GM21515 (cell line): ENCODE measurements around the gene SLITRK5.

Source experiments
- ATAC-seq: cut with Tn5 transposase; IDR thresholded peaks from one replicate; pipeline ENCODE4 v1.9.1; 2021; ENCODE audit not compliant: unreplicated experiment

SLITRK5 gene

GRCh38 chr13:87698268-87698667 lies 27.1 kb downstream of the SLITRK5 start:
- ATAC-seq = no peak

DNA sequence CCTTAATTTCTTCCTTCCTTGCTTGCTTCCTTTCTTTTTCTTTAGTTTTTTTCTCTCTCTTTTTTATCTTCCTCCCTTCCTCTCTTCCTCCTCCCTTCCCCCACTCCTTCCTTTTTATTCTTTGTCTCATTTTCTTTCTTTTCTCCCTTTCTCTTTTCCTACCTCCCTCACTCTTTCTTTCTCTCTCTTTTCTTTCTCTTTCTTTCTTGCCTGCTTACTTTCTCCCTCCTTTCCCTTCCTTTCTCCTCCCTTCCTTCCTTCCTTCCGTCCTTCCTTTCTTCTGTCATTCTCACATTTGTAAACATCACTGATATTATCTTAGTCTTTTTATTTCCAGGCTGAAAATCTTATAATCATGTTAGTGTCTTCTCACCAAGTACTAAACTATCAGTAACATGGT lies 38.8 kb downstream of the SLITRK5 start:
- ATAC-seq = no peak

DNA sequence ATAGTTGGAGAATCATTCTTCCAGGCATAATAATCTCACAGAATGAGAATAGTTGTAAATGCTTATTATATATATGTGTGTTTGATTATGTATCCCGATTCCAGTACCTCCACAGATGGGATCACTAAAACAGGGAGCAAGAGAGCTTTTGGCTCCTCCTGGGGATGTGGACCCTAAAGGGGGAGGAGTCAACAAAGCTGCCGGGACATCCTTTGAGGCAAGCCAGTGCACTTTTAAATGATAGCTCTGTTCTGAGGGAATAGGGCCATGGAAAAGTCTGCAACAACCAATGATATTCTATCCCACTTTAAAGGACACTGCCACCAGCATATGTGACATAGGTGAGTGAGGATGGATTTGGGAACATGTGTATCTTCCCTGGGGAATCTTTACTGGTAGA lies 40.8 kb downstream of the SLITRK5 start:
- no peak for ATAC-seq
